Natural killer cell (primary cell): ENCODE results near the gene GPX3. TPM values are rescaled to one million over a fixed set of nuclear protein-coding genes. Genes with fewer than 3 reads are reported as not detected.

ENCODE experiments used
- ATAC-seq, 3 donors: fragments of 150-1000 bp in 2 of 3; fragments of 200-7000 bp in 1 of 3; cut with Tn5 transposase; 1 replicate in 1 of 3; 2 replicates in 2 of 3; pipeline ENCODE4 v1.10.0; 2021; ENCODE audit warnings: mild to moderate bottlenecking in 2 of 3, moderate library complexity in 2 of 3
- DNase-seq, 2 donors: peaks; one replicate each; pipeline versions ENCODE4 v3.0.0 to v3.0.0-alpha.2; 2013 to 2021; ENCODE audit warnings: mixed read lengths in 1 of 2
- H3K27ac ChIP-seq: one replicate; pipeline ENCODE4 v1.5.1; 2013; ENCODE audit warnings: mild to moderate bottlenecking, low read length
- H3K27me3 ChIP-seq: one replicate; pipeline ENCODE4 v1.6.1; 2013; ENCODE audit warnings: low read length; ENCODE audit not compliant: control insufficient read depth, insufficient read depth
- H3K36me3 ChIP-seq: one replicate; pipeline ENCODE4 v1.6.1; 2013; ENCODE audit warnings: low read length; ENCODE audit not compliant: control insufficient read depth, insufficient read depth
- H3K4me1 ChIP-seq: one replicate; pipeline ENCODE4 v1.6.1; 2013; ENCODE audit warnings: low read length; ENCODE audit not compliant: control insufficient read depth, insufficient read depth
- H3K4me3 ChIP-seq: one replicate; pipeline ENCODE4 v1.5.1; 2013; ENCODE audit warnings: low read length
- H3K9me3 ChIP-seq: one replicate; pipeline ENCODE4 v1.6.1; 2013; ENCODE audit warnings: low read length; ENCODE audit not compliant: control insufficient read depth, insufficient read depth
- H3K27ac Mint-ChIP-seq, 2 donors: one replicate each; pipeline ENCODE4 v1.8.0; 2022; ENCODE audit warnings: mild to moderate bottlenecking in 2 of 2, mixed read lengths in 2 of 2, moderate library complexity in 1 of 2
- H3K27me3 Mint-ChIP-seq, 2 donors: one replicate each; pipeline ENCODE4 v1.8.0; 2022; ENCODE audit warnings: low read depth in 2 of 2, mixed read lengths in 2 of 2
- H3K36me3 Mint-ChIP-seq: one replicate; pipeline ENCODE4 v1.8.0; 2022; ENCODE audit warnings: mixed read lengths
- H3K4me1 Mint-ChIP-seq, 2 donors: one replicate each; pipeline ENCODE4 v1.8.0; 2022; ENCODE audit warnings: mixed read lengths in 2 of 2
- H3K4me3 Mint-ChIP-seq: one replicate; pipeline ENCODE4 v1.8.0; 2022; ENCODE audit warnings: mild to moderate bottlenecking, moderate library complexity, mixed read lengths
- H3K9me3 Mint-ChIP-seq, 2 donors: one replicate each; pipeline ENCODE4 v1.8.0; 2022; ENCODE audit warnings: mixed read lengths in 2 of 2
- CTCF ChIP-seq: fragments of 200-600 bp; IDR thresholded peaks from one replicate; pipeline ENCODE4 v1.8.0; 2022; ENCODE audit warnings: antibody characterized with exemption
- WGBS: methylation state at CpG from one replicate; pipeline ENCODE4 v1.1.7; 2013; ENCODE audit warnings: missing lambda C conversion rate; ENCODE audit not compliant: insufficient coverage; 5-methylcytosine and 5-hydroxymethylcytosine counted together
- intact Hi-C: fragments of 100-400 bp; cut with micrococcal nuclease; formaldehyde crosslinking; loops from one replicate; pipeline ENCODE4 v1.14.2; 2022
- total RNA-seq, 4 donors: library from RNA; stranded (reverse); fragments of 120-200 nt in 1 of 4; gene quantifications; one replicate each; pipeline versions ENCODE4 v1.2.3 to v1.2.4, GENCODE V29; 2013 to 2022

The GPX3 gene
- total RNA-seq, 3 donors from 2014 or later (not counting 1 experiment from before 2014, with no cell fraction given), result 1.1 TPM; not detected in 2

- Histone ChIP-seq H3K4me1 (no peaks in the 10 kb centered on the region), H3K4me3 (no peak overlapping the region), H3K36me3 (peaks cover 96% of the 10 kb centered on the region), H3K27me3 (no peaks in the 10 kb centered on the region), H3K9me3 (no peaks in the 10 kb centered on the region), H3K27ac (no peak overlapping the region)
- TF ChIP-seq CTCF, result no peak
- no peaks in the 10 kb centered on the region for H3K36me3 Mint-ChIP-seq
- no peak overlapping the region for H3K27ac Mint-ChIP-seq
- no peak for DNase-seq
- no peaks in the 10 kb centered on the region for H3K27me3 Mint-ChIP-seq
- no peaks in the 10 kb centered on the region for H3K4me1 Mint-ChIP-seq
- no peak for ATAC-seq
- no peak overlapping the region for H3K4me3 Mint-ChIP-seq
- WGBS, result 97% methylated on average over 14 of the region's 14 CpGs
- no peaks in the 10 kb centered on the region for H3K9me3 Mint-ChIP-seq
- intact Hi-C loops, result no loop called here
Observed at GRCh38 chr5:151033217-151033934, 13.0 kb downstream of the GPX3 start.

GRCh38 chr5:151034422-151035379 lies 14.3 kb downstream of the GPX3 start:
- Histone ChIP-seq H3K27me3 (no peaks in the 10 kb centered on the region), H3K4me1 (no peaks in the 10 kb centered on the region), H3K27ac (no peak overlapping the region), H3K36me3 (peaks cover 95% of the 10 kb centered on the region), H3K4me3 (no peak overlapping the region), H3K9me3 (no peaks in the 10 kb centered on the region)
- no peaks in the 10 kb centered on the region for H3K36me3 Mint-ChIP-seq
- no peaks in the 10 kb centered on the region for H3K27me3 Mint-ChIP-seq
- no peak for DNase-seq
- 94% methylated on average over 19 of the region's 19 CpGs for WGBS
- H3K9me3 Mint-ChIP-seq, result no peaks in the 10 kb centered on the region
- intact Hi-C loops, result no loop called here
- no peak overlapping the region for H3K27ac Mint-ChIP-seq
- peak in 2 of 3 donors; percentile 28 to 33 for ATAC-seq
- TF ChIP-seq CTCF, result no peak
- no peak overlapping the region for H3K4me3 Mint-ChIP-seq
- no peaks in the 10 kb centered on the region for H3K4me1 Mint-ChIP-seq

GRCh38 chr5:151036556-151036955 lies 16.2 kb downstream of the GPX3 start:
- no peak for TF ChIP-seq CTCF
- no peaks in the 10 kb centered on the region for H3K36me3 Mint-ChIP-seq
- H3K4me3 ChIP-seq, result no peak overlapping the region

More at GRCh38 chr5:151036556-151036955, 16.2 kb downstream of the GPX3 start:
- WGBS, result 98% methylated on average over 6 of the region's 6 CpGs
- no peaks in the 10 kb centered on the region for H3K9me3 Mint-ChIP-seq
- H3K9me3 ChIP-seq, result no peaks in the 10 kb centered on the region
- no peaks in the 10 kb centered on the region for H3K27me3 ChIP-seq
- H3K4me1 ChIP-seq, result no peaks in the 10 kb centered on the region
- H3K4me1 Mint-ChIP-seq, result no peaks in the 10 kb centered on the region
- ATAC-seq (no peak), DNase-seq (no peak)
- H3K27me3 Mint-ChIP-seq, result no peaks in the 10 kb centered on the region
- H3K4me3 Mint-ChIP-seq, result no peak overlapping the region
- intact Hi-C loops, result no loop called here
- H3K27ac Mint-ChIP-seq, result peak overlapping the region in 1 of 2 donors; percentile 57
- H3K36me3 ChIP-seq, result peaks cover 95% of the 10 kb centered on the region
- no peak overlapping the region for H3K27ac ChIP-seq
